A673 (cell line): ENCODE measurements around the gene OXTR.

Experiments
- EZH2 ChIP-seq: fragments of 200-600 bp; sonication (generic); IDR thresholded peaks from 2 replicates; pipeline ENCODE4 v1.6.1; 2017; ENCODE audit warnings: borderline replicate concordance, low read depth, mild to moderate bottlenecking, mixed read lengths, antibody characterized with exemption, low read length; ENCODE audit not compliant: poor library complexity, severe bottlenecking
- TF ChIP-seq, protein P1 (sequence below): fragments of 300-800, 200-600 bp; sonication (generic); conservative IDR thresholded peaks from 2 replicates; pipeline ENCODE4 v1.5.1; 2017; ENCODE audit warnings: low read depth, mild to moderate bottlenecking, antibody characterized with exemption, low read length, moderate library complexity, mixed read lengths

GRCh38 chr3:8712045-8712907 is 57.1 kb downstream of the OXTR start:
- no peak for TF ChIP-seq EZH2
- TF ChIP-seq, protein P1, sequence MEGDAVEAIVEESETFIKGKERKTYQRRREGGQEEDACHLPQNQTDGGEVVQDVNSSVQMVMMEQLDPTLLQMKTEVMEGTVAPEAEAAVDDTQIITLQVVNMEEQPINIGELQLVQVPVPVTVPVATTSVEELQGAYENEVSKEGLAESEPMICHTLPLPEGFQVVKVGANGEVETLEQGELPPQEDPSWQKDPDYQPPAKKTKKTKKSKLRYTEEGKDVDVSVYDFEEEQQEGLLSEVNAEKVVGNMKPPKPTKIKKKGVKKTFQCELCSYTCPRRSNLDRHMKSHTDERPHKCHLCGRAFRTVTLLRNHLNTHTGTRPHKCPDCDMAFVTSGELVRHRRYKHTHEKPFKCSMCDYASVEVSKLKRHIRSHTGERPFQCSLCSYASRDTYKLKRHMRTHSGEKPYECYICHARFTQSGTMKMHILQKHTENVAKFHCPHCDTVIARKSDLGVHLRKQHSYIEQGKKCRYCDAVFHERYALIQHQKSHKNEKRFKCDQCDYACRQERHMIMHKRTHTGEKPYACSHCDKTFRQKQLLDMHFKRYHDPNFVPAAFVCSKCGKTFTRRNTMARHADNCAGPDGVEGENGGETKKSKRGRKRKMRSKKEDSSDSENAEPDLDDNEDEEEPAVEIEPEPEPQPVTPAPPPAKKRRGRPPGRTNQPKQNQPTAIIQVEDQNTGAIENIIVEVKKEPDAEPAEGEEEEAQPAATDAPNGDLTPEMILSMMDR, result no peak
